ENCODE results near the gene C1QA. TPM values are rescaled to one million over a fixed set of nuclear protein-coding genes. Genes with fewer than 3 reads are reported as not detected.
"Not testable (repeated sequence)": the region's sequence is repeated elsewhere in the genome, so short reads cannot be mapped to it uniquely, and the experiment has no call there.

C1QA gene
- total RNA-seq, 1 donor from 2014 or later: not detected

DNA sequence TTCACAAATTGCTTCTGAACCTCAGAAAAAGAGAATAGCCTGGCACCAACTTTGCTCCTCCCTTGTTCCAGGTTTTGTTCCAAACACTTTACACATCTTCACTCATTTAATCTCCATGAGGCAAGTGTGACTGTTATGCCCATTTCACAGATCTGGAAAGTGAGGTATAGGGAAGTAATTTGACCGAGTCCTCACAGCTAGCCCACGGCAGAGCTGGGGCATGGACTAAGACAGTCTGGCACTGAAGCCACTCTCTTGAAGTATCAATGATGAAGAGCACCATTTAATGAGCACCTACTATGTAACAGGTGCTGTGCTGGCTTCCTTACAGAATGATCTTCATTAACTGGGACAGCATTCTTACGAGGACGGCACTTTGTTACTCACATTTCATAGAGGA is 35.6 kb downstream of the C1QA start:
- intact Hi-C loops (cut with micrococcal nuclease): no loop called here

DNA sequence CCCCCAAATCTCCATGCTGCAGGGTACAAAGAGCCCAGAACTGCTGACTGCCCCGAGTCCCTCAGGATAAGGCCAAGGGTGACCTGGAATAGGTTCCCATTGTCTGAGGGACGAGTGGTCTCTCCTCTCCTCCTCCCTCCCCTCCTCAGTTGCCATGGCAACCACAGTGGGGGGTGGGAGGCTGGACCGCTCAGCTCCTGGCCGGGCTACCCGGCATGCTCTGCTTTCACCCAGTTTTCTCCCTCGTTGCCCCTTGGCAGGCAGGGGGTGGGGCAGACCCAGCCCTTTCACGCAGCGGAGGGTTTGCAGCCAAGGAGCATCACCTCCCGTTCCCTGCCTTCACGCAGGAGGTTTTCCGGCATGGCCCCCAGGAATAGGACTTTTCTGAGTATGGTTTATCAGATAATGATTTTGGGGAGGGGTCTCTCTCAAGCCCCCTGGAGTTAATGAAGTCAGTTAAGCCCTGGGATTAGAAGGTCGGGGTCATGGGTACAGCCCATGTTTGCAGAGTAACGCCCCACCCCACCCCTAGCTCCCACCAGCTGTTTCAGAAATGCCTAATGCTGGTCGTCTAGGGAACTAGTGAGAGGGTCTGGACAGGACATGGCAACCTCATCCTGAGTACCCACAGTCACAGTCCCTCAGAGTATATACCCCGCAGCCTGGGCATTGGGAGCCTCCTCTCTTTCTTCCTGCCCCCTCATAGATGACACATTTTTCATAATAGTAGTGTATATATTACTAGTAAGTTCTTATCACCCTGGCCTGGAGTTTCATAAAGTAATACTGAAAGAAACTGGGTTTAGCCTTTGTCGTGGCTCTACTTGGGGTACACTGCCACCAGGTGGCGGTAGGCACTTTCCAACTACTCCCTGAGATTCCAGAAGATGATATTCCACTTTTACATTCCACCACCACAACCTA is 37.3 kb downstream of the C1QA start:
- intact Hi-C loops (cut with micrococcal nuclease): no loop called here

DNA sequence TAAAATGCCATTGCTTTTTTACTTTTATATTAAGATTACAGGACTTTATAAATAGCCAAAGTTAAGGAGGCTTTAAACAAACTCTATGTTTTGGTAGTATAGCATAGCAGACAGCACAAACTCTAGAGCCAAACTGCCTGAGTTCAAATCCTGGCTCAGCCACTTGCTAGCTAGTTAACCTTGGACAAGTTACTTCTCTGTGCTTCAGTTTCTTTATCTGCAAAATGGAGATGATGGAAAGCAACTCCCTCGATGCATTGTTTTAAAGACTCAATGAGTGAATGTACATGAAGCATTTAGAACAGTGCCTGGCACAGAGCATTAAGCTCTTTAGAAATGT is 38.0 kb downstream of the C1QA start:
- intact Hi-C loops (cut with micrococcal nuclease): no loop called here

DNA sequence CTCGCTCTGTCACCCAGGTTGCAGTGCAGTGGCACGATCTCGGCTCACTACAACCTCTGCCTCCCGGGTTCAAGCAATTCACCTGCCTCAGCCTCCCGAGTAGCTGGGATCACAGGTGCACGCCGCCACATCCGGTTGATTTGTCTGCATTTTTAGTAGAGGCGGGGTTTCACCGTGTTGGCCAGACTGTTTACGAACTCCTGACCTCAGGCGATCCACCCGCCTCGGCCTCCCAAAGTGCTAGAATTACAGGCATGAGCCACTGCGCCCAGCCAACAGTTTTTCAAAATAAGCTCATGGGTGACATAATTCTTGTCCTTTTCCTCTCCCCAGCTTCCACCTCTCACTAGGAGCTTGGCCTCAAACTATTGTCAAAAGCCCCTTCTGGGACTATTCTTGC is 39.7 kb downstream of the C1QA start:
- intact Hi-C loops (cut with micrococcal nuclease): not testable (repeated sequence)

DNA sequence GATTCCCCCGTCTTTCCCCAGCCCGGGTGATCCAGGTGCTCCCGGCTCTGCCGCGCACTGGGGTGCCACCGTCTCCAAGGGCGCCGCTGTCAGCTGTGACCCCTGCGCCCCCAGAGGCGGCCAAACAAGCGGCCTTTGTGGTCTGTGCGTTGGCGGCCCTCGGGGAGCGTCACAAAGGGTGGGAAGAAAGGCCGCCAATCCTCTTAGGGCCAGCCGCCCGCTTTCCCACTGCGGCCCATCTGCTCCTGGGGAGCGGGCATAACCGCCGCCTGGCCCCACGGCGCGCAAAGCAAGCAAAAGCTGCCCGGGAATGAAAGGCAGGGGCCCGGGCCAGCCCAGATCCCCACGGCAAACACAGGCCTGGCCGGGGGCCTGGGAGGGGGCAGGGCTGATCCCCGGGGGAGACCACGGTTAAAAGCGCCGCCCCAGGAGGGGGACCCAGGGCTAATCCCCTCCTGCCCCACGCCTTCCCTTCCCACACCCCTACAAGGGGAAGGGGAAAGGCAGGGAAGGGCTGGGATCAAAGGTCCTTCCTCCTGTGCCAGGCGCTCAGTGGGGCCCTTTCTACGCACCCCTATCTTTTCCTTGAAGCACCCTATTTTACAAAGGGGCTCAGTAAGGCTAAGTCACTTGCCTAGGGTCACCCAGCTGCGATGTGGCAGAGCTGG is 40.6 kb downstream of the C1QA start:
- intact Hi-C loops (cut with micrococcal nuclease): no loop called here

DNA sequence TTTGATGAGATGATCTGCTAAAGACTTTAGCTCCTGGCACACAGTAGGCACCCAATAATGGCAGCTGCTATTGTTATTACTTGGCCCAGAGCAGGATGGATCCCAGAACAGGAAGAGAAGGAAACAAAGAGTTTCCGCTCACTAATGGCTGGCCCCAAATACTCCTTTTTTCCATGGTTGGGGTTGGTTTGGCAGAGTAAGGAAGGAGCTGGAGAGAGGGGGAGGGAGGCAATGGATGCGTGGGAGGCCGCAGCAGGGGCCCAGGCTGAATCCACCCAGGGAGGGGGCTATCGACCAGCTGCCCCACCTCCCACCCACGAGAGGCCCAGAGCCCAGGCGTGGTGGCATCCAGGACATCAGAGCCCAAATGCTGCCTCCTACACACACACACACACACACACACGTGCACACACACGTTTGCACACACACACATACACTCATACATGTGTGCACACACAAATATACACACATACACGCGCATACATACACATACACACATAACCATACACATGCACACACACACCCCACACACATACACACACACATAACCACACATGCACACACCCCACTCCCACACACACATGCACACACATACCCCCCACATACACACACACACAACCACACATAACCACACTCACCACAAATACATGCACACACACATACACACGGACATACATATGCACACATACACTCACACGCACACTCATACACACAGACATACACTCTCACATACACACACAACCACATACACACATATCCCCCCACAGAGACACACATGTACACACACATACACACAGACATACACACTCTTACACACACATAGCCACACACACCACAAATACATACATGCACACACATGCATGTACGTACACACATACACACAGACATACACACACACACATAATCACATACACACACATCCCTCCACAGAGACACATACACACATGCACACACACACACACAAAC is 41.8 kb downstream of the C1QA start:
- intact Hi-C loops (cut with micrococcal nuclease): no loop called here

DNA sequence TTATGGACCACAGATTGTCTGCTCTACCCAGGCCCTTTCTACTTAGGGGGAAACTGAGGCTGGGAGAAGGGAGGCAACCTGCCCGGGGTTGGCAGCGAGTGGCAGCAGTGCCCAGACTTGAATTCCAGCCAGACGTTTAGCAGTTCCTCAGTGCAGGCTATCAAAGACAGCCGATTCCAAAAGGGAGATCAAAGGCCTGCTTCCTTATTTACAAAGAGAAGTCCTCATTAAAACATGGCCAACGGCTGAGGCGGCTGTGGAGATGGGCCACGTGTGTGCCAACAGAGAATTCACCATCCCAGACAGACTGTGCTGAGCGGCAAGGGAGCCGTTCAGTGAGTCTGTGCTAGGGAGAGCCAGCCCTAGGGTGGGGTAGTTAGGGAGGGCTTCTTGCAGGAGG is 44.3 kb downstream of the C1QA start:
- intact Hi-C loops (cut with micrococcal nuclease): no loop called here

DNA sequence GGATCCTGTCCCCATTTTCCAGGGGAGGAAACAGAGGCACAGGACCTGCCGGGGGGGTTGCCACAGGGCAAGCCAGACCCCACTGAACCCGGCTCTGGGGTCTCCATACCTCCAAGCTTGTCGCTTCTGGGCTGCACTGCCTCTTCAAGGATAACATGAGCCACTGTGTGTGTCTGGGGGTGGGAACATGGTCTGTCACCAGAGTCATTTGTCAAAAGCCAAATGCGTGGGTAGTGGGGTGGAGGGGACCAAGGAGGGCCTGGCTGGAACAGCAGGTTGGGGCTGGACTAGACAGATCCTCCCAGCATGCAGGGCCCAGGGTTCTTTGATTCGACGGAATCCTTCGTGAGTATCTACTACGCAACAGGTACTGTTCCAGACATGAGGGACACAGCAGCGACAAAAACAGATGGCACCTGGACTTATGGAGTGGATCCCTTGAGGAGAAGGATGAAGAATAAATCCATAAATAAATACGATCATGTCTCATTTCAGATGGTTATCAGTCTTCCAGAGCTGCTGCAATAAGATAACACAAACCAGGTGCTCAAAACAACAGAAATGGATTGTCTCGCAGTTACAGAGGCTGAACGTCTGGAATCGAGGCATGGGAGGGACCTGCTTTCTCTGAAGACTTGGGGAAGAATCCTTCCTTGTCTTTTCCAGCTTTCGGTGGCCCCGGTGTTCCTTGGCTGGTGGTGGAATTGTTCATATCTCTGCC is 45.3 kb downstream of the C1QA start:
- intact Hi-C loops (cut with micrococcal nuclease): no loop called here

DNA sequence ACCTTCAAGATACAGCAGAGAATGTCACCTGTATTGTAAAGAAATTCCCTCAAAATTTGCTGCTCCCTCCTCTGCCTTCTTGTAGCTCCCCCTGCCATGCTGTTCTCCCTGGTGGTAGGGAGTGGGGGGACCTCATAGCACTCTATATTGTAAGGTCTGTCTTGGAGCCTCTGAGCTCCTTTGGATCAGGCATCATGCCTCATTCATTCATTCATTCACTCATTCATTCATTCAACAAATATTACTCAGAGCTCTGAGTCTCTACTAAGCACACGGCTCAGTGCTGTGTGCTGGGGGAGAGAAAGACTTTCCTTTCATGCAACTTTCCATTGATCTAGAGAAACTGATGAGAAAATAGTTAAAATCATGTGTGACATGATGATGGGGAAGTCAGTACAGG is 47.1 kb downstream of the C1QA start:
- intact Hi-C loops (cut with micrococcal nuclease): no loop called here

DNA sequence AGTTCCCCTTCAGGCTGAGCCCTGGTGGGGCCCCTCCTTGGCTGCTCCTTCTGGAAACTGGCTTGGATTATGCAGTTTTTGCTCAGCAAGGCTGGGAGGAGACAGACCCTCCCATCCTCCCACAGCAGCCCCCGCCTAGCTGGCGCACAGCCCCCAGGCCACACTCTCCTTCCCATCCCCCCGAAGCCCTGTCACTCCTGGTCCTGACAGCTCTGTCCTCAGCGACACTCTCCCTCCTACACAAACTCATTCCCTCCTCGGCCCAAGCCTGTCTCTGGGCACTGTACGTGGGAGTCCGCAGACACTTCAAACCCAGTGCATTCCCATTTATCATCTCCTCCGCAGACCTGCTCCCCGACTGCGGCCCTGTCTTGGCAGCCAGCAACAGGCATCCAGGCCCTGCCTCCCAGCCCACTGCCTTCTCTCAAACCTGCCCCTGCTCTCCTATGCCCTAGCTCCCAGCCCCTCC is 49.2 kb downstream of the C1QA start:
- intact Hi-C loops (cut with micrococcal nuclease): no loop called here

DNA sequence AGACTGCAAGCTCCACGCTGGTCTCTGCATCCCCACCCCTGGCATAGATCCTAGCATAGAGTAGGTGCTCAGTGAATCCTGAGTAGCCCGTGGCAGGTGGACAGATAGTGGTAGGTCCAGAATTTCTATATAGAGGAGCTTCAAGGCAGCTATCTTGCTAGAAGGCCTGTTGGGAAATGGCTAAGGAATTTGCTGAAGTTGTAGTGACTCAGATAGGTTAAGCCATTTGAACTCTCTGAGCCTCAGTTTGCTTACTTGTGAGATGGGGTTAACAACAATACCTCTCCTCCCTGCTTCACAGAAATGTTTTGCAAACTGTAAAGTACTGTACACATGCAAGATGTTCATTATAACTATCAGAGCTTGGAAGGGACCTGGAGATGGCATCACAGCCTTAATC is 50.8 kb downstream of the C1QA start:
- intact Hi-C loops (cut with micrococcal nuclease): no loop called here

DNA sequence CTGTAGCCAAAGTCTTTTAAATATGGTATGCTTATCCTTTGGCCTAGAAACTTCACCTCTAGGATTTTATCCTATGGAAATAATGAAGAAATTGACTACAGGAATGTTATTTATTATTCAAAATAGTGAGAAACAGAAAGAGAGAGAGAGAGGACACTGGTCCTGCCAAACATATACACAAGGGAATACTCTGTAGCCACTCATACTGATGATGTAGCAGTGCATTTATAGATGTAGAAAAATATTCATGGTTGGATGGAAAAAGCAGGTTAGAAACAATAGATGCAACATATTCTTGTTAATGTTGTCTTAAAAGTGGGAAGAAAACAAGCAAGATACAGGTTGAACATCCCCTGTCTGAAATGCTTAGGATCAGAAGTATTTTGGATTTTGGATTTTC is 52.0 kb downstream of the C1QA start:
- intact Hi-C loops (cut with micrococcal nuclease): no loop called here

Other genes with a start within 250 kb of the C1QA start
- 18.3 and 18.9 TPM in 2 replicates for gene ZBTB40, start 184.8 kb upstream of the C1QA start, total RNA-seq
- gene EPHA8, start 73.1 kb upstream of the C1QA start, total RNA-seq: not detected in 2 replicates
- gene C1QC, start 7.0 kb downstream of the C1QA start, total RNA-seq: not detected in 2 replicates
- not detected in 2 replicates for gene C1QB, start 16.6 kb downstream of the C1QA start, total RNA-seq
- not detected in 2 replicates for gene EPHB2, start 74.2 kb downstream of the C1QA start, total RNA-seq

Data from T-helper 2 cell treated with Interferon-gamma antibody and Interleukin-4, amounts not matched to agents 100 ng/mL and 5 ng/mL, for 36 hours (primary cell).